GM21576 (cell line): ENCODE data around the gene ABTB2.

ENCODE experiments used
- ATAC-seq: cut with Tn5 transposase; IDR thresholded peaks from one replicate; pipeline ENCODE4 v1.9.1; 2021; ENCODE audit warnings: mild to moderate bottlenecking, moderate library complexity; ENCODE audit not compliant: unreplicated experiment

Gene ABTB2

DNA sequence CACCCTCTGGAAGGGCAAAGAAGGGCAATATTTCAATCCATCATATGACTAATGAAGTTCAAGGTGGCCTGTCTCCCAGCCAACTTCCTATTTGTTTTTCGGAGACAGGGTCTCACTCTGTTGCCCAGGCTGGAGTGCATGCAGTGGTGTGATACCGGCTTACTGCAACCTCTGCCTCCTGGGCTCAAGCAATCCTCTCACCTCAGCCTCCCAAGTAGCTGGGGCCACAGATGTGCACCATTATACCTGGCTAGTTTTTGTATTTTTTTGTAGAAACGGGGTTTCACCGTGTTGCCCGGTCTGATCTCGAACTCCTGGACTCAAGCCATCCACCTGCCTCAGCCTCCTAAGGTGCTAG lies 13.4 kb downstream of the ABTB2 start:
- ATAC-seq = no peak

DNA sequence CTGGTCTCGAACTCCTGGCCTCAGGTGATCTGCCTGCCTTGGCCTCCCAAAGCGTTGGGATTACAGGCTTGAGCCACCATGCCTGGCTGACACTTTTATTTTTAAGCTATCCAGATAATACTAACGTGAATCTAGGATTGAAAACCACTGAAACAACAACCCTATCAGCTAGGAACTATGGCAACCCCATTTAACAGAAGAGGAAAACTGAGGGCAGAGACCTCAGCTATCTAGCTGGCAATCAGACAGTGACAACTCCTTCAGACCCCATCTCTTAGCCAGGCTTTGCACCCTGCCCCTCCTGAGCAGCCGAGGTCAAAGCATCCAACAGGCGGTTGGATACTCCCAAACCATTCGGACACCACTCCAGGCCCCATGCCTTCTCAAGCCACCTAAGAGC lies 14.1 kb downstream of the ABTB2 start:
- ATAC-seq = no peak

- ATAC-seq = no peak
Observed at GRCh38 chr11:34343153-34343552, 14.7 kb downstream of the ABTB2 start.

DNA sequence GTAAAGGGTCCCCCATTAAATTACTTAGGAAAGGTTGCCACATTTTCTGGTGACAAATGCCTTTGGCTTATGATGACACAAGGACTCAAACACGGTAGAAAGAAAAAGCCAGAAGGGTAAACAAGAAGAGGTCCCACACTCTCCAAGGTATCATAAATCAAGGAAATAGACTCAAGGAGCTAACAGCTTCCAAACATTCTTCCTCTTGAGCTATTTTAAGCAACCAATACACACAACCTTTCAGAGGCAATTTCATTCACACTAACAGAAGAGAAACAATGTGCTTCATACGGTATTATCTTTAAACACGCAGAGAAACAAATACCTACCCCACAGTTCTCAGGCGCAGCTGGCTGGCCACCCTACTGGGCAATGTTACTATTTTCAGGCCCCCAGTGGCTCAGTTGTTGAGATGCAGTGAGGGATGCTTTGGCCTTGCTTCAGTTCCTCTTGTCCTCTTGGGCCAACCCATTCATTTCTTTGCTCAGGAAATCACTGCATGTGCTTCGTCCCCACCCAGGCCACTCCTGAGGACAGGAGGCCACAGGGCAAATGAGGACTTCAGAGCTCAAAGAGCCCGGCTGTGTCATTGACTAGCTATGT lies 15.8 kb downstream of the ABTB2 start:
- ATAC-seq = no peak

GRCh38 chr11:34341096-34341495 lies 16.7 kb downstream of the ABTB2 start:
- ATAC-seq = no peak

DNA sequence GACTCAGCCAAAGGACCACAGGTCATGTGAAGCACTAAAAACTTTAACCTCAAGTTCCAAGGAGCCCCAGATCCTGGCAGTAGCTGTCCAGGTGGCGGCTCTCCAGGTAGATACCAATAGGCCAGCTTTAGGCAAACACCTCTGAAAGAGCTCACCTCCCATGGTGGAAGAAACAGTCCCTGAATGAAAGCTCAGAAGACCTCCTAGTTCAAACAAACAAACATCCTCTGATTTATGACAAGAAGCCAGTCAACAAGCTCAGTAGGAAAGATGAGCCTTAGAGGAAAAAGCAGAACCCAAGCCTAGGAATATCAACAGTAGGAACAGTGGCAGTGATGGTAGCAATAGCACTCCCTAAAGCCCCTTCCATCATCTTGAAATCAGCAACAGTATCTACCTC lies 17.2 kb downstream of the ABTB2 start:
- no peak for ATAC-seq

GRCh38 chr11:34339149-34340064 lies 18.4 kb downstream of the ABTB2 start:
- no peak for ATAC-seq

GRCh38 chr11:34337016-34337415 lies 20.8 kb downstream of the ABTB2 start:
- no peak for ATAC-seq

- no peak for ATAC-seq
Observed at GRCh38 chr11:34335801-34336200, 22.0 kb downstream of the ABTB2 start.

GRCh38 chr11:34335331-34335730 lies 22.5 kb downstream of the ABTB2 start:
- ATAC-seq = no peak

DNA sequence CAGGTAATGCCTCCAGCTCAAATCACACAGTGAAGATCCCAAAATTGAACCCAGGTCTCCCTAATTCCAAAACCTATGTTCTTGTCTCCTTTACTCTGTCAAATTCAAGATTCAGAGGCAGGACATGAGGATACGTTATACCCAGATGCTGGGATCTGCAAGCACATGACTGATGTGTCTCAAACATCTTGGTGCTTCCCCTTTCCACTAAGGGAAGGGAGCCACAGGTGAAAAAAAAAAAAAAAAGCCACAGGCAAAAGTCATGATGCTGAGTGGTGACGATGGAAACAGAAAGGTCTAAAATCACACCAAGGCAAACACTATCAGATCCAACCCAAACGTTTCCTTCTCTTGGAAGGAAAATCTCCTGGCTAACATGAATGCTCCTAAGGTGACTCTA lies 24.0 kb downstream of the ABTB2 start:
- no peak for ATAC-seq

GRCh38 chr11:34332524-34332923 lies 25.3 kb downstream of the ABTB2 start:
- ATAC-seq = no peak

DNA sequence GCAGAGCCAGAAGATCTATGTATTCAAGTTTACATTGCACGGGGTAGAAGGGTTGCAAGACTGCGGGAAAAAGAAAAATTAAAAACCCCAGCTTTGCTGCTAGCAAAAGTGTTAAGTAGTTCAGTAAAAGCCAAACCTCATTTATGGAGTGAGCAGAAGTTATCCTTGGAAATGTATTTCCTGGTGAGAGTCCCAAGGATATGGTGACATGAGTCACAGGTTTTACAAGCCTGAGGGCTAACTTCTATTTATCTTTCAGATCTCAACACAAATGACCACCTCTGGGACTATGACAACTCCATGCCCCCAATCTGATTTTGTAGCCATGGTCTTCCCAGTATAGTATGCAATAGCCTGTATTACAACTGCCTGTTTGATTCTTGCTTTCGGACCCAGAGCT lies 26.1 kb downstream of the ABTB2 start:
- ATAC-seq = no peak

DNA sequence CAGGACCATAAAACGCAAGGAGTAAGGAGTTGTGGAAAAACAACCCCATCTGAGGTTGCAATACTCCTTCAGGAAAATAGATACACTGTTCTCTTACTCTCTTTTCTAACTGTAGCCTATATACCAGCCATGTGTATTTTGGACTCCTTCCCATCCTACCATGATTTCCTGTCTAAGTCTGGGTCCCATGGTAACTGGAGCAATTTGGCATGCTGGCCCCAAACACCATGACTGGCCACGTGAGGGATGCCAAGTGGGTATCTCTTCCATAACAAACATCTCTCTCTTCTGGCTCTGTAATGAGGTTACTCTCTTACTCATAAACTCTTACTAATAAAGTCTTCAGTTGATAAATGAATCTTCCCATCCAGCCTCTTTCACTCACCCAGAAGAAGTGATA lies 26.5 kb downstream of the ABTB2 start:
- no peak for ATAC-seq

DNA sequence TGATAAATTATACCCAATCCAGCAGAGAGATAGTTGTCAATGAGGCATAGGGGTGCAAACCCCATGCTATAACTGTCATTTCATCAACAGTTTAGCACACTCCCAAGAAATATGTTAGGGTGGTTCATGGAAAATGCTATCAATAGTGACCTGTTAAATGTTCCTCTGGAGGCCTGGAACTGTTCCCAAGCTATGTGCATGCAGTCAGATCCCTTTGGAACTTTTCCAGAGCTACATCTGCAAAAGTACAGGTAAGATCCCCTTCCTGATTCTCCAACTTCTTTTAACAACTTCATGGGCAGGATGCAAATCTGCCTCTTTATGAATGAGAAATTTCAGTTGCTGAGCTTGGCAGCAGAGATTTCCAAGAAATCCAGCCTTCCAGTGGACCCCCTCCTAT lies 27.2 kb downstream of the ABTB2 start:
- ATAC-seq = no peak

DNA sequence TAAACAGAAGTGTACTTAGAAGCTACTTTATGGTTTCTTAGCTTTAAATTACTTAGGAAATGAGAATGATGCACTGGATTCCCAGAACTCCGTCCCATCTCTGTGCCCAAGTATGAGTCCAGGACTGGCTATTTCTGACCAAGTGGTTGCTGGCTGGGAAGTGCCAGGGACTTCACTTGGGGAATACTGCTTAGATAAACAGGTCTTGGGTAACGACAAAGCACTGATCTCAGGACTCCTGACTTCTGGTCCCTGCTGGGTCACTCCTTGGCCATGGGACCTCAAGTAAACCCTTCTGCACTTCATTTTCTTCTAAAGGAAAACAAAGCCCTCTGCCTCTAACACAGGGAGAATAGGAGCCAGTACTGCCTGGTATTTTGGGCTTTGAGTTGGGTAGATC lies 27.9 kb downstream of the ABTB2 start:
- no peak for ATAC-seq

DNA sequence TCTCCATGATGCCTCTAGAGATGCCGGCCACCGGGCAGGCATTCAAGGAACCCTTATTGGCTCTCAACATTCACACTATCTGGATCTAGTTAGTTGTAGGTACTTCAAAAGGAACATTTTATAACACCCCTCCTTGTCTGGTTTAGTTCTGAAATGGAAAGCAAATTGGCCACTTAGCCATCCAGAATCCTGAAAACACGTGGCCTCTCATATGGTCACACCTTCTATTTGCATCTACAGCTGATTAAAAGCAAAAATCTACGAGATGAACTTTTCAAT lies 29.2 kb downstream of the ABTB2 start:
- ATAC-seq = no peak

DNA sequence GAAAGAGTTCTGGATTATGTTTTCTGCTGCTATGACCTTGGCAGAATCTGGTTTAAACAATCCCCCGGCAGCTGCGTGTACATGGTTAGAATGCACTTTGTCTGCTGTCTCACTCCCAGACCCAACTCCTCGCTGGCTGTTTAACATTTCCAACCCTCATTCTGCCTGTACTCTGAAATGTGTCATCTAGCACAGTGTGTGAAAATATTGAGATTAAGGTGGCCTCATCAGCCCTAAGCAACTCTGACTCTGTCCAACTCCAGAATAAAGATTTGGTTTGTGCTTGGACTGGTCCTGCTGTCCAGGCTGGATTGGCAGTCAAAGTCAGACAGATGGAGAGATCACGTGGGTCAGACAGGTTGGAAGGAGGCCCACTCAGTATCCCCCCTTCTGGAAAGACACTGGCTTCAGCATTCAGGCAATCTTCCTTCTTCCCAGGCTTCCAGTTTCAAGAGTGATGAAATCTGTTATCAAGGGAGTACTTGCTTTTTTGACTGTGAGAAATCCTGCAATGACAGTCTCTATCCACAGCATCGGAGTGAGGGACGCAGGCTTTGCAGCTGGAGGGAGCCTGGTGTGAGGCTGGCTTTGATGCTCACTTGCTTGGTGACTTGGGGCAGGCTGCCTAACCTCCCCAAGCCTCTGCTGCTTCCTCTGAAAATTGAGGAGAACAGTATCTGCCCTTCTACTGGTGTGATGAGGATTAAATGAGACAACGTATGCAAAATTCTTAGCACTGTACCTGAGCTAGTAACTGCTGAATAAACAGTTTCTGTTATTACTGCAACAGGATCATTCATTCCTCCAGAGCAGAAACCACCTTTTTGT lies 29.8 kb downstream of the ABTB2 start:
- ATAC-seq = no peak

DNA sequence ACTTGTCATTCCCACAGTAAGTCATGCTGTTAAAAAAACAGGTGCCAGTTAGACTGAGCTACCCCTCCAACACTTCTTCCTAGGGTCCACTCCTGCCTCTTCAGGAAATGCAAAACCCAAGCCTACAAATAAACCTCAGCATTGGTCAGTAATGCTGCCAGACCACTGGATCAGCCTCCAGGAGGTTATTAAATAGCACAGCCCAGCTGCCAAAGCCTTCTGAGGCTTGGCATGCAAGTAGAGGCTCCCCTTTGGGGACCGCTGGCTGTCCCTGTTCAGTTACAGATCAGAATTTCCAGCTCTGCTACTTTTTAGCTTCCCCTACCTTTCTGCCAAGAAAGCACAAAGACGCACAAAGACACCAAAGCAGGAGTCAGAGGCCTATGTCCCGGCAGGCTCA lies 33.3 kb downstream of the ABTB2 start:
- ATAC-seq = no peak

DNA sequence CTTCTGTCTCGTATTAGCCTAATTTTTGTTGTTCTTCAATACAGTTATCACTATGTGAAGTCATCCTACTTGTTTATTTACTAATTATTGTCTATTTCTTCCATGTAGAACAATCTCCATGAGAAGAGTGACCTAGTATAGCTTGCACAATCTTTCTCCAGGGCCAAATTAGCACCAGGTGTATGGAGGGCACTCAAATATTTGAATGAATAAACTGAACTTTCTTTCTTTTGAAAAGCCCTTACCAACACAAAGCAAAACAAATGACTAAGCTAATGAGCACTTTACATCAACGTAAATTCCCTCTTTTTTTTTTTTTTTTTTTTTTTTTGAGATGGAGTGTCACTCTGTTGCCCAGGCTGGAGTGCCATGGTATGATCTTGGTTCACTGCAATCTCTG lies 34.2 kb downstream of the ABTB2 start:
- no peak for ATAC-seq

GRCh38 chr11:34318111-34319037 lies 39.4 kb downstream of the ABTB2 start:
- no peak for ATAC-seq
